PC-9 (cell line): Measurements from ENCODE around the gene AKAP12.

Experiments
- CTCF ChIP-seq: fragments of 200-600 bp; sonication (generic); conservative IDR thresholded peaks from 2 replicates; pipeline ENCODE4 v1.6.1; 2017; ENCODE audit warnings: mixed run types, antibody characterized with exemption, mild to moderate bottlenecking, moderate library complexity
- EZH2 ChIP-seq: fragments of 200-600 bp; sonication (generic); IDR thresholded peaks from 2 replicates; pipeline ENCODE4 v1.8.0; 2017; ENCODE audit warnings: antibody characterized with exemption, low read depth

GRCh38 chr6:151330130-151330696, 90.4 kb downstream of the AKAP12 start:
- TF ChIP-seq CTCF = no peak
- TF ChIP-seq EZH2 = no peak
